Activated naive CD4-positive, alpha-beta T cell treated with anti-CD3 and anti-CD28 coated beads, Interleukin-2, amount 10 ng/mL, durations not matched to agents 7 days and 5 days (primary cell): Measurements from ENCODE around the gene PSMG3.

Experiments
- CTCF ChIA-PET: fragments of 350-600 bp; sonication (Branson Sonifier 250); formaldehyde crosslinking; loops from one replicate; lab custom pipeline; 2021; ENCODE audit warnings: antibody characterized with exemption; lab: Charles Lee
- DNase-seq: peaks from one replicate; pipeline ENCODE4 v3.0.0-alpha.2; 2020
- H3K27ac Mint-ChIP-seq: one replicate; pipeline ENCODE4 v1.8.0; 2021; ENCODE audit warnings: mild to moderate bottlenecking, moderate library complexity, mixed read lengths
- H3K27me3 Mint-ChIP-seq: one replicate; pipeline ENCODE4 v1.8.0; 2021; ENCODE audit warnings: mild to moderate bottlenecking, mixed read lengths
- H3K36me3 Mint-ChIP-seq: one replicate; pipeline ENCODE4 v1.8.0; 2021; ENCODE audit warnings: mixed read lengths
- H3K4me1 Mint-ChIP-seq: one replicate; pipeline ENCODE4 v1.8.0; 2021; ENCODE audit warnings: mixed read lengths
- H3K4me3 Mint-ChIP-seq: one replicate; pipeline ENCODE4 v1.8.0; 2021; ENCODE audit warnings: mild to moderate bottlenecking, moderate library complexity, mixed read lengths
- H3K9me3 Mint-ChIP-seq: one replicate; pipeline ENCODE4 v1.8.0; 2021; ENCODE audit warnings: mixed read lengths

Gene PSMG3

GRCh38 chr7:1554333-1555045, 15.3 kb downstream of the PSMG3 start:
- CTCF ChIA-PET: interaction anchor here (1.3 kb wide), 1 partner anchor 80 kb away, joined by 4 read pairs; no protein-coding TSS in a partner anchor
- Mint-ChIP-seq H3K27ac (no peak overlapping the region), H3K4me1 (peaks cover 3% of the 10 kb centered on the region)

GRCh38 chr7:1553512-1554210, 16.2 kb downstream of the PSMG3 start:
- H3K27me3 Mint-ChIP-seq: peaks cover 4% of the 10 kb centered on the region
- no peaks in the 10 kb centered on the region for H3K9me3 Mint-ChIP-seq
- H3K36me3 Mint-ChIP-seq: no peaks in the 10 kb centered on the region
- CTCF ChIA-PET: interaction anchor here (1.3 kb wide), 1 partner anchor 79 kb away, joined by 4 read pairs; no protein-coding TSS in a partner anchor
- H3K4me1 Mint-ChIP-seq: peaks cover 3% of the 10 kb centered on the region
- no peak overlapping the region for H3K27ac Mint-ChIP-seq
- no peak overlapping the region for H3K4me3 Mint-ChIP-seq
- no peak for DNase-seq

More at GRCh38 chr7:1554333-1555045, 15.3 kb downstream of the PSMG3 start:
- Mint-ChIP-seq H3K4me3 (no peak overlapping the region), H3K9me3 (no peaks in the 10 kb centered on the region), H3K27me3 (peaks cover 4% of the 10 kb centered on the region), H3K36me3 (no peaks in the 10 kb centered on the region)
- DNase-seq: no peak

GRCh38 chr7:1552200-1552599, 17.6 kb downstream of the PSMG3 start:
- no peaks in the 10 kb centered on the region for H3K9me3 Mint-ChIP-seq
- no peak overlapping the region for H3K4me3 Mint-ChIP-seq
- DNase-seq: no peak
- peaks cover 4% of the 10 kb centered on the region for H3K27me3 Mint-ChIP-seq
- H3K36me3 Mint-ChIP-seq: no peaks in the 10 kb centered on the region
- no peak overlapping the region for H3K27ac Mint-ChIP-seq
- H3K4me1 Mint-ChIP-seq: peaks cover 5% of the 10 kb centered on the region
- CTCF ChIA-PET: no interaction called here

- Mint-ChIP-seq H3K36me3 (no peaks in the 10 kb centered on the region), H3K9me3 (no peaks in the 10 kb centered on the region), H3K27me3 (peaks cover 4% of the 10 kb centered on the region), H3K4me1 (peaks cover 2% of the 10 kb centered on the region), H3K27ac (no peak overlapping the region), H3K4me3 (no peak overlapping the region)
- DNase-seq: no peak
- CTCF ChIA-PET: no interaction called here
Observed at GRCh38 chr7:1550846-1551155, 19.0 kb downstream of the PSMG3 start.

GRCh38 chr7:1550005-1550845, 19.6 kb downstream of the PSMG3 start:
- H3K36me3 Mint-ChIP-seq: no peaks in the 10 kb centered on the region
- CTCF ChIA-PET: no interaction called here
- DNase-seq: no peak
- H3K4me3 Mint-ChIP-seq: no peak overlapping the region
- H3K9me3 Mint-ChIP-seq: no peaks in the 10 kb centered on the region
- H3K4me1 Mint-ChIP-seq: peaks cover 2% of the 10 kb centered on the region
- peaks cover 4% of the 10 kb centered on the region for H3K27me3 Mint-ChIP-seq
- no peak overlapping the region for H3K27ac Mint-ChIP-seq

- Mint-ChIP-seq H3K9me3 (no peaks in the 10 kb centered on the region), H3K36me3 (no peaks in the 10 kb centered on the region), H3K4me3 (no peak overlapping the region), H3K27ac (no peak overlapping the region), H3K27me3 (no peaks in the 10 kb centered on the region), H3K4me1 (peaks cover 2% of the 10 kb centered on the region)
- no peak for DNase-seq
- CTCF ChIA-PET: no interaction called here
Observed at GRCh38 chr7:1549357-1550004, 20.4 kb downstream of the PSMG3 start.

- no peak for DNase-seq
- no peak overlapping the region for H3K4me3 Mint-ChIP-seq
- CTCF ChIA-PET: no interaction called here
- no peaks in the 10 kb centered on the region for H3K27me3 Mint-ChIP-seq
- peaks cover 2% of the 10 kb centered on the region for H3K4me1 Mint-ChIP-seq
- H3K9me3 Mint-ChIP-seq: no peaks in the 10 kb centered on the region
- H3K36me3 Mint-ChIP-seq: no peaks in the 10 kb centered on the region
- H3K27ac Mint-ChIP-seq: no peak overlapping the region
Observed at GRCh38 chr7:1548944-1549343, 20.9 kb downstream of the PSMG3 start.

GRCh38 chr7:1548438-1548831, 21.4 kb downstream of the PSMG3 start:
- Mint-ChIP-seq H3K27ac (peak overlapping the region; percentile 33), H3K36me3 (no peaks in the 10 kb centered on the region), H3K9me3 (no peaks in the 10 kb centered on the region), H3K27me3 (no peaks in the 10 kb centered on the region), H3K4me1 (peaks cover 2% of the 10 kb centered on the region), H3K4me3 (no peak overlapping the region)
- DNase-seq: no peak
- CTCF ChIA-PET: no interaction called here

GRCh38 chr7:1547777-1548437, 21.9 kb downstream of the PSMG3 start:
- CTCF ChIA-PET: no interaction called here
- no peak overlapping the region for H3K4me3 Mint-ChIP-seq
- no peaks in the 10 kb centered on the region for H3K36me3 Mint-ChIP-seq
- DNase-seq: no peak
- H3K27ac Mint-ChIP-seq: peak overlapping the region; percentile 33
- no peaks in the 10 kb centered on the region for H3K9me3 Mint-ChIP-seq
- peaks cover 2% of the 10 kb centered on the region for H3K4me1 Mint-ChIP-seq
- no peaks in the 10 kb centered on the region for H3K27me3 Mint-ChIP-seq

- Mint-ChIP-seq H3K4me1 (peaks cover 2% of the 10 kb centered on the region), H3K4me3 (no peak overlapping the region), H3K9me3 (no peaks in the 10 kb centered on the region), H3K36me3 (peaks cover 3% of the 10 kb centered on the region), H3K27me3 (no peaks in the 10 kb centered on the region), H3K27ac (no peak overlapping the region)
- CTCF ChIA-PET: no interaction called here
- DNase-seq: no peak
Observed at GRCh38 chr7:1546909-1547776, 22.7 kb downstream of the PSMG3 start.

GRCh38 chr7:1546274-1546908, 23.4 kb downstream of the PSMG3 start:
- Mint-ChIP-seq H3K27me3 (no peaks in the 10 kb centered on the region), H3K27ac (no peak overlapping the region), H3K4me3 (no peak overlapping the region), H3K4me1 (peaks cover 2% of the 10 kb centered on the region), H3K9me3 (no peaks in the 10 kb centered on the region), H3K36me3 (peaks cover 6% of the 10 kb centered on the region)
- CTCF ChIA-PET: no interaction called here
- DNase-seq: no peak

GRCh38 chr7:1545417-1546246, 24.2 kb downstream of the PSMG3 start:
- CTCF ChIA-PET: no interaction called here
- Mint-ChIP-seq H3K4me3 (no peak overlapping the region), H3K4me1 (peaks cover 2% of the 10 kb centered on the region), H3K36me3 (peaks cover 8% of the 10 kb centered on the region), H3K9me3 (no peaks in the 10 kb centered on the region), H3K27ac (peak overlapping the region; percentile 19), H3K27me3 (no peaks in the 10 kb centered on the region)
- DNase-seq: no peak
